Measurements from ENCODE around the gene FAM78B. TPM values are rescaled to one million over a fixed set of nuclear protein-coding genes. Genes with fewer than 3 reads are reported as not detected.

Gene FAM78B
- total RNA-seq, 1 donor from 2014 or later = 1.0 TPM

DNA sequence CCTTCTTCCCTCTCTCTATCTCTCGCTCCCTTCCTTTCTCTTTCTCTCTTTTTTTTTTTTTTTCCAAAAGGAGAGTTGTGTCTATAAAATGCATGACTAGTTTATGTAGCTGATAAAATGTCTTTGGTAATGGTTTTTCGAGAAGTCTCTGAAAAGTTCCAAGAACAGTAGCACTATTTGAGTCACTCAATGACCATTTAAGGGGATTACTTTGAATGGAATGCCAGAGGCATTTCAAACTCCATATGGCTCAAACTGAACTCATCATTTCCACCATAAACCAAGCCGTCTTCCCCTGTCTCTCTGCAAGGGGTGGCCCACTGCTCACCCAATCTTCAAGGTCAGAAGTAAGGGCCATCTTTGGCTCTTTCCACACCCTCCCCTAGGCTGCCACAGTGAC is 93.3 kb downstream of the FAM78B start:
- no peak for DNase-seq (ENCODE audit: low spot score)
- Mint-ChIP-seq H3K27ac (no peak overlapping the region), H3K27me3 (ENCODE audit: insufficient read depth) (peaks cover 3% of the 10 kb centered on the region), H3K9me3 (no peaks in the 10 kb centered on the region), H3K36me3 (ENCODE audit: low read depth) (no peaks in the 10 kb centered on the region), H3K4me3 (no peak overlapping the region), H3K4me1 (ENCODE audit: low read depth) (no peaks in the 10 kb centered on the region)
- intact Hi-C loops (cut with micrococcal nuclease) = no loop called here

DNA sequence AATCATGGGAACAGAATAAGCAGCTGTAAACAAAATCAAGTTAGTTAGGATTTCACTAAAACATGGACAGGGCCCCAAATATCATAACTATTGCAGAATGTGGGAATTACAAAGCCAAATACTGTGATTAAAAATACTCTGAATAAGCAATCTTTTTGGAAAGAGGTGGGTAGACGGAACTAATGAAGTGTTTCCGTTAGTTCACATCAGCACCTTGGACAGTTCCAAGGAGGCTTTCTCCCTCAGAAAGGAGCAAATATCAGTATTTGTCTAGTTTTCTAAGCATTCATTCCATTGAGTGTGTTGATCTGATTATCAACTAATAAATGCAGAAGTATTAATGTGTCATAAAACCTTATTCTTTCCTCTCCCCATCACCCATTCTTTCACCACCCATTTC is 97.4 kb downstream of the FAM78B start:
- DNase-seq (ENCODE audit: low spot score) = no peak
- no peak overlapping the region for H3K27ac Mint-ChIP-seq
- no peaks in the 10 kb centered on the region for H3K36me3 Mint-ChIP-seq (ENCODE audit: low read depth)
- H3K9me3 Mint-ChIP-seq = no peaks in the 10 kb centered on the region
- H3K27me3 Mint-ChIP-seq (ENCODE audit: insufficient read depth) = peaks cover 3% of the 10 kb centered on the region
- intact Hi-C loops (cut with micrococcal nuclease) = no loop called here
- H3K4me1 Mint-ChIP-seq (ENCODE audit: low read depth) = no peaks in the 10 kb centered on the region
- no peak overlapping the region for H3K4me3 Mint-ChIP-seq

DNA sequence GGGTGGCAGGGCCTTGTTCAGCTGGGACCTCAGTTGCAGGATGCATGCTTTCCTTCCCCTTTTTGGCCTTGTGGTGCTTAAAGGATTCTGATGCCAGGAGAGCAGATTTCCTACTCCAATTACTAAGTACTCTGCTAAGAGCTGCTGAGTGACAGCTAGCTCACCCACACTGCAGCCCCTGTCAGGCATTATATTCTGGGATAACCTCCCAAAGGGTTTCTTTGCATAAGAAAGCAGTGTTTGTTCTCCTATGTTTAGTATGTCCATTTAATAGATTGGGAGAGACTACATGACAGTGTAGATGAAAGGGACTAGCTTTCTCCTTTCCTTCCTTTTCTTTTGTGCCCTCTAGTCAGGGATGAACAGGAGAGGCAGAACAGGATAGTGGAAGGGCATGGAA is 100.7 kb downstream of the FAM78B start:
- H3K27me3 Mint-ChIP-seq (ENCODE audit: insufficient read depth) = no peaks in the 10 kb centered on the region
- no peak for DNase-seq (ENCODE audit: low spot score)
- no peaks in the 10 kb centered on the region for H3K4me1 Mint-ChIP-seq (ENCODE audit: low read depth)
- intact Hi-C loops (cut with micrococcal nuclease) = no loop called here
- no peaks in the 10 kb centered on the region for H3K36me3 Mint-ChIP-seq (ENCODE audit: low read depth)
- no peaks in the 10 kb centered on the region for H3K9me3 Mint-ChIP-seq
- H3K4me3 Mint-ChIP-seq = no peak overlapping the region
- H3K27ac Mint-ChIP-seq = no peak overlapping the region

DNA sequence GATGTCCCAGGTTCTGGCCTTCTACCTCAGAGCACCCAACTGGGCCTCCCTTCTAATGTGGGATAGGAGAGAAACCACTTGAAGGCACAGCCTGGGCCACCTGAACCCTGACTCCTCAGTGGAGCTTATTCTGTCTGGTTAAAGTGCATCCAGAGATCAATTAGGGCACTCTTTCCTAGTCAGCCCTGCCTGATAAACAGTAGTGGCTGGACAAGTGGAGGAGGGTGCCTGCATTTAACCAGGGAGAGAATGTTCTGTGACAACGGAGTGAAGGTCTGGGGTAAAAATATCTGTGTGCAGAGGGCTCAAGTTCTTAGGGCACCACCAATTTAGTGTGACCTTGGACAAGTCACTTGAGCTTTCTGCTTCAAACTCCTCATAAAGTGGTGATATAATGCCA is 101.8 kb downstream of the FAM78B start:
- no peak for DNase-seq (ENCODE audit: low spot score)
- intact Hi-C loops (cut with micrococcal nuclease) = no loop called here
- no peaks in the 10 kb centered on the region for H3K36me3 Mint-ChIP-seq (ENCODE audit: low read depth)
- no peaks in the 10 kb centered on the region for H3K9me3 Mint-ChIP-seq
- H3K27me3 Mint-ChIP-seq (ENCODE audit: insufficient read depth) = no peaks in the 10 kb centered on the region
- H3K27ac Mint-ChIP-seq = no peak overlapping the region
- H3K4me1 Mint-ChIP-seq (ENCODE audit: low read depth) = no peaks in the 10 kb centered on the region
- H3K4me3 Mint-ChIP-seq = no peak overlapping the region

DNA sequence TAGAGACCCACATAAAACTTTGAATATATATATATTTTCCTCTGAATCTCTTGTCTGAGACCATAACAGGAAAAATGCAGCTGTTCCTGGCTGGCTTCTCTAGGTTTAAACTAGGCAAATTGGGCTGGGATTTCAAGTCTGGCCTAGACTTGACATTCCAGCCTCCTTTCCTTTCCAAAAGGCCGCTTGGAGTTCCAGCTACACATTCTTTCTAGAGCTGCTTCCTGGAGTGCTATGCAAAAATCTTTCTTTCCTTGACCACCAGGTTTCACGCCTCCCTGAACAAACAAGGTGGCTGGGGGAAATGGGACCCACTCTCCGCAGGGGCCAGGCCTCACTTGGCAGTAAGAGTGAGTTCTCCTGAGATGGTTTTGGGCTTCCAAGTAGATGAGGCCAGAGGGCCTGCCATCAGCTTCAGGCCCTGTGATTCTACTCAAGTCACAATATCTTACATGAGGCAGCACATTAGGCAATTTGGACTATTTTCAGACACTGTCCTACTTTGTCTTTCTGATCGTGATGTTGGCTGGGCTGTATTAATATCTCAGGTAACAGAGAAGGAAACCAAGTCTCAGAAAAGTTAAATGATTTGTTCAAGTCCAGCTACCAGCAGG is 102.4 kb downstream of the FAM78B start:
- Mint-ChIP-seq H3K4me1 (ENCODE audit: low read depth) (no peaks in the 10 kb centered on the region), H3K36me3 (ENCODE audit: low read depth) (no peaks in the 10 kb centered on the region), H3K4me3 (no peak overlapping the region), H3K27ac (no peak overlapping the region), H3K9me3 (no peaks in the 10 kb centered on the region), H3K27me3 (ENCODE audit: insufficient read depth) (no peaks in the 10 kb centered on the region)
- intact Hi-C loops (cut with micrococcal nuclease) = no loop called here
- DNase-seq (ENCODE audit: low spot score) = no peak

DNA sequence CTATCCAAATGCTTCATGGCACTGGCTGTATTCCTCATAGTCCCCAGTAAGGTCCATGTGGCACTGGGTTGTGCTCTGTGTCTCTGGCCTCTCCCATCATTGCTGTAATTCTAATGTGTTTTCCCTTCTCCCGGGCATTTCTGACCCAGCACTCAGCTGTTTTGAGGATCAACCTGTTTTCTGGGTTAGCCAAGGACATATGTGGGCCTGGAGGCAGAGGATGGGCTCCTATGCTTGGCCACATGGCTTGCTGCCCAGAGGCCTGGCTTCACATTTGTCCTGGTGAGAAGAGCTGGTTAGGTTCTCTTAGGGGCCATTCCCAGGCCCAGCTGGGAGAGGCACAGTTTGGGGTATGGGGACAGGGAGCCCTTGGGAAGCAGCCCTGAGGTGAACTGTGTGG is 103.1 kb downstream of the FAM78B start:
- no peaks in the 10 kb centered on the region for H3K9me3 Mint-ChIP-seq
- intact Hi-C loops (cut with micrococcal nuclease) = no loop called here
- H3K36me3 Mint-ChIP-seq (ENCODE audit: low read depth) = no peaks in the 10 kb centered on the region
- H3K4me1 Mint-ChIP-seq (ENCODE audit: low read depth) = no peaks in the 10 kb centered on the region
- H3K27ac Mint-ChIP-seq = no peak overlapping the region
- DNase-seq (ENCODE audit: low spot score) = no peak
- H3K4me3 Mint-ChIP-seq = no peak overlapping the region
- no peaks in the 10 kb centered on the region for H3K27me3 Mint-ChIP-seq (ENCODE audit: insufficient read depth)

DNA sequence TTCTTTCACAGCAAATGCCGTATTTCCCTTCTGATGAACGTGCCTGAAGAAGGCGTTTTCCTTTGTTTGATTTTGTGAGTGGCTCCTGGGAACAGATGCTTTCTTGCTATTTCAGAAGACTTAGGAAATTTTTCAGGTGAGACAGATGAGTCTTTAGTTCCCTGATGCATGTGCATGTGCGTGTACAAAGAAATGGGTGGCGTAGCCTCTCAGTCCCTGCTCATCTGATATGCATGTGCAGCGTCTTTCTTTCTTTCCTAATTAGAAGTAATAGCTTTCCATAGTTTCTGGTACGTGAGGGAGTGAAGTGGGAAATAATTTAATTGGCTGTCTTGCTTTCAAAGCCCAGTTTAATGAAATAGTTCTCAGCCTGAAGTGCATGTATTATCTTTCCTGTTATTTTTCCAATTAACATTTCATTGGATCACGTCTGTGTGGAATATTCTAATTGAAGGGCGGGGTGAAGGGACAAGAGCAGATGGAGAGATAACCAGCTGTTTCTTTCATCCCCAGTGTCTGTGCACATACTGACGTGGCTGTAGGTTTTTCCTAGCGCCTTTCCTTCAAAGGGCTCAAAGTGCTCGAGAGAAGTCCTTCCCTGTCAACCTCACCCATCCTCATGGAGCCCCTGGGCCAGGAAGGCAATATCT is 104.3 kb downstream of the FAM78B start:
- no peaks in the 10 kb centered on the region for H3K4me1 Mint-ChIP-seq (ENCODE audit: low read depth)
- no peaks in the 10 kb centered on the region for H3K9me3 Mint-ChIP-seq
- no peak overlapping the region for H3K27ac Mint-ChIP-seq
- intact Hi-C loops (cut with micrococcal nuclease) = no loop called here
- H3K4me3 Mint-ChIP-seq = no peak overlapping the region
- H3K36me3 Mint-ChIP-seq (ENCODE audit: low read depth) = no peaks in the 10 kb centered on the region
- H3K27me3 Mint-ChIP-seq (ENCODE audit: insufficient read depth) = peaks cover 2% of the 10 kb centered on the region
- DNase-seq (ENCODE audit: low spot score) = no peak

DNA sequence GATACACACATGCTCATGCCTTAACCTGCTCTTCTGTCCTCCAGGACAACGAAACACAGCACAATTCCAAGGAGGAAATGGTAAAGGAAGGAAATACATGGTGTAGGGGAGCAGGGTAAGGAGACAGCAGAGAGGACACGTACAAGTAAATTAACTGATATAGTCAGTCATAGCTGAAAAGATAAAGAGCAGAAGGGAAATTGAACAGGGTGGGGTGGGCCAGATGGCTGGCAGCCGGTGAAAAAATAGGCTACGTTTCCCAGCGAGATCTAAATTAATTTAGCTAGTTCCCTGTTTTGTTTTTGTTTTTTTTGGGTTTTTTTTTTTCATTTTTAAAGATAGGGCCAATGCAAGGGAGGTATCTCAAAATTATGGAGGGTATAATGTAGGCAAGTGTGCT is 109.2 kb downstream of the FAM78B start:
- no peak for DNase-seq (ENCODE audit: low spot score)
- no peak overlapping the region for H3K27ac Mint-ChIP-seq
- H3K4me1 Mint-ChIP-seq (ENCODE audit: low read depth) = no peaks in the 10 kb centered on the region
- peaks cover 2% of the 10 kb centered on the region for H3K27me3 Mint-ChIP-seq (ENCODE audit: insufficient read depth)
- intact Hi-C loops (cut with micrococcal nuclease) = no loop called here
- no peaks in the 10 kb centered on the region for H3K36me3 Mint-ChIP-seq (ENCODE audit: low read depth)
- no peak overlapping the region for H3K4me3 Mint-ChIP-seq
- H3K9me3 Mint-ChIP-seq = no peaks in the 10 kb centered on the region

DNA sequence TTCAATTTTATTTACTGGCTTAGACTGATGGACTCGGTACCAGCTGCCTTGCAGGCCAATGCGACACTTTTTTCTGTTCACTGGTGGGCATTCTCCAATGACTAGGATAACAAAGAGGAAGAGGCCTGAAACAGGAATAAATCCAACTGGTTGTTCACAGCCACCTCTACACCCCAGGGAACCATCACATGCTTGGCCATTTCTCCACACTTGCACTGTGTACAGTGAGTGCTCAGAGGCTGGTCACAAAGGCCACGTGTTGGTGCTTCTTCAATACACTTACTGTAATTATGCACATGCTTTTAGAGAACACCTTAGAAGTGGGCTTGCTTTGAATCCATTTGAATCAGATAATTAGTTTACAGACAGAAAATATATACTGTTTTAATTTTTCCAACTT is 113.4 kb downstream of the FAM78B start:
- H3K4me3 Mint-ChIP-seq = no peak overlapping the region
- H3K9me3 Mint-ChIP-seq = no peaks in the 10 kb centered on the region
- no peaks in the 10 kb centered on the region for H3K4me1 Mint-ChIP-seq (ENCODE audit: low read depth)
- intact Hi-C loops (cut with micrococcal nuclease) = no loop called here
- H3K36me3 Mint-ChIP-seq (ENCODE audit: low read depth) = no peaks in the 10 kb centered on the region
- peaks cover 4% of the 10 kb centered on the region for H3K27me3 Mint-ChIP-seq (ENCODE audit: insufficient read depth)
- no peak for DNase-seq (ENCODE audit: low spot score)
- no peak overlapping the region for H3K27ac Mint-ChIP-seq

DNA sequence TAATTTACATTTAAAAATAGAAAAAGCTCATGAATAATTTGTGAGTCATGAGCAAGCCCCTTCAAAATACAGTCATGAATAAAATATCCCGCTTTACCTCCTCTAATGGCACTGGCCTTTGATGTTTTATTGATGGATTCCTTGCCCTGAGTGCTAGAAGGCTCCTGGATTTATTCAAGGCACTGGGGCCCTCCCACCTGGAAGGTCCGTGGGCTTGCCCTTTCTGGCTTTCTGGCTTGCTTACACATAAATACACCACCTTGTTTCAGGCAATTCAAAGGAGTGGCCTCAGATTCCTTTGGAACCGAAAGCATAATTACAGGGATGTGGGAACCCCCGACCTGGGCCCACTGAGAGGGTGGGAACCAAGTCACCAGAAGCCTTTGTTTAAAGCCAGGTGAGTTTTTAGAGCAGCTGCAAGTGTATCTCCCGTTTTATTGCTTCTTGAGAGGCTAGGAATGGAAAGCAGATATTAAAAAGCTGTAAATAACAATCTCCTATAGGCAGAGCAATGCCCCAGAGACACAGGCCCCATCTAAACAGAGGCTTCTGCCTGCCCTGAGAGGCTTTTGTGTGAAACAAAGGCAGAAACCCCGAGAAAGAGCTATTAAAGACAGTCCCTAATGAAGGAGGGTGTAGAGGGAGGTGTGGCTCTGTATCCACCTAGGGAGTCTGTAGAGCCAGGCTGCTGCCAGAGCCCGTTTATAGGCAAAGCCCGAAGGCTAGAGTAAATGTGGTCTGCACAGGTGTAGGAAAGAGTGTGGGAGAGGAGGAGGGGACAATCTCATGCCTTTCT is 126.4 kb downstream of the FAM78B start:
- intact Hi-C loops (cut with micrococcal nuclease) = no loop called here
- no peak for DNase-seq (ENCODE audit: low spot score)
- Mint-ChIP-seq H3K27me3 (ENCODE audit: insufficient read depth) (no peaks in the 10 kb centered on the region), H3K9me3 (no peaks in the 10 kb centered on the region), H3K4me3 (no peak overlapping the region), H3K27ac (no peak overlapping the region), H3K36me3 (ENCODE audit: low read depth) (no peaks in the 10 kb centered on the region), H3K4me1 (ENCODE audit: low read depth) (no peaks in the 10 kb centered on the region)

DNA sequence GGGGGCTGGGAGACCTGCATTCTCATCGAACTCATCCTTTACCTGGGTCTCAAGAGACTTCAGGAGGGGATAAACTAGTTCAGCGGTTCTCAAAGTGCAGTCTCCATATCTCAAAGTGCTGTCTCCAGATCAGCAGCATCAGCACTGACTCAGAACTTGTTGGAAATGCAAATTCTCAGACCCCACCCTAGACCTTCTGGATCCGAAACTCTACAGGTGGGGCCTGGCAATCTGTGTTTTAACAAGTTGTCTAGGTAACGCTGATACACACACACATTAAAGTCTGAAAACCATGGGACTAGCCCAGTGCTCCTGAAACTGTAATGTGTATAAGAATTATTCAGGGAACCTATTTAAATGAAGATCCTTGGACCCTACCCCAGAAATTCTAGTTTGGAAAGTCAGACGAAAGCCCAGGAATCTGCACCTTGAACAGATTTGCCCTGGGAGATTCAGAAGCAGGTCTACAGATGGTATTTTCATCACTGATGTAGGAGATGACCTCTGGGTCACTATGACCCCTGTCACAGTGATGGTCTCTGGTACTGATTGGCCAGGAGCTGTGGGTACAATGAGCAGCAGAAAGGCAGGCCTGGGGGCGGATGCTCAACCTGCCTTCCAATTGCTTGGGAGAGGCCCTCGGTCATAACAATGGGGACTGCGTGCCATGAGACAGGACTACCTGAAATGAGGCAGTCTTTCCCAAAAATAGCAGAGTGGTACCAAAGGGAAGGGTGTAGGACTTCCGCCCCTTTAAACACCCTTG is 127.2 kb downstream of the FAM78B start:
- H3K4me3 Mint-ChIP-seq = no peak overlapping the region
- no peaks in the 10 kb centered on the region for H3K36me3 Mint-ChIP-seq (ENCODE audit: low read depth)
- H3K9me3 Mint-ChIP-seq = no peaks in the 10 kb centered on the region
- intact Hi-C loops (cut with micrococcal nuclease) = no loop called here
- DNase-seq (ENCODE audit: low spot score) = no peak
- peaks cover 3% of the 10 kb centered on the region for H3K27me3 Mint-ChIP-seq (ENCODE audit: insufficient read depth)
- H3K4me1 Mint-ChIP-seq (ENCODE audit: low read depth) = no peaks in the 10 kb centered on the region
- no peak overlapping the region for H3K27ac Mint-ChIP-seq

DNA sequence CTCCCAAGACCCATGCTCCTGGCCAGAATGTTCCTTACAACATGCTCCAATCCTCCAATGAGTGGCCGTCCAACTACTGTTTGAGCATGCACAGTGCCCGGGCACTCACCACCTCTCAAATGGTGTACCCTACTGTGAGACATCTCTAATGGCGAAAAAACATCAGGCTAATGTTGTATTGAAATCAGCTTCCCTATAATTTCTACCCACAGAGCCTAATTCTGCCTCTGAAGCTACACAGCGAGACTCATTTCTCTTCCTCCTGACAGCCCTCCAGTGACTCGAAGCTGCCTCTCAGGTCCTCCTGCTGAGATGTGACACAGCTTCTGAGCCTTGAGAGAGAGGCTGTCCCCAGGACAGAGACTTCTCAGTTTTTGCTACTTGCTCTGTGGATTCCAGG is 130.7 kb downstream of the FAM78B start:
- no peak for DNase-seq (ENCODE audit: low spot score)
- intact Hi-C loops (cut with micrococcal nuclease) = no loop called here
- Mint-ChIP-seq H3K36me3 (ENCODE audit: low read depth) (no peaks in the 10 kb centered on the region), H3K27me3 (ENCODE audit: insufficient read depth) (peaks cover 3% of the 10 kb centered on the region), H3K4me3 (no peak overlapping the region), H3K4me1 (ENCODE audit: low read depth) (no peaks in the 10 kb centered on the region), H3K9me3 (no peaks in the 10 kb centered on the region), H3K27ac (no peak overlapping the region)
